HG02588 (cell line): ENCODE data around the gene FADS1.

Experiments used
- ATAC-seq: cut with Tn5 transposase; IDR thresholded peaks from one replicate; pipeline ENCODE4 v1.9.1; 2021; ENCODE audit warnings: mild to moderate bottlenecking, moderate library complexity; ENCODE audit not compliant: unreplicated experiment

FADS1 gene

DNA sequence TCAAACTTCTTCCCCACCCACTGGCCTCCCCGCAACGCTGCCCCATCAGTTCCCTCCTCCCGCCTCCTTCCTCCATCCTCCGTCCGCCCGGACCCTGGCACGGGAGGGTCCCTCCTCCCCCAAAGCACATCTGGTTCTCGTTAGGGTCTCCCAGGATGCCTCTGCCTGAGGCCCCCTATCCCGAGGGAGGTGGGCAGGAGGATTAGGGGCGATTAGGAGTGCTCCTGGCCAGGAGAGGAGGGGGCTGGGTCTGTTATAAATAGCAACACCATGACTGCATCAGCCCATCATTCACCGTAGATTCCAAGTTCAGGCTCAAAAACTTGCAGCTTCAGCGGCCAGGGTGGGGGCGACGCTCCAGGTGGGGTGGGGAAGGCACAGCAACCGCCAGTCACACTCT lies 54.0 kb downstream of the FADS1 start:
- no peak for ATAC-seq

DNA sequence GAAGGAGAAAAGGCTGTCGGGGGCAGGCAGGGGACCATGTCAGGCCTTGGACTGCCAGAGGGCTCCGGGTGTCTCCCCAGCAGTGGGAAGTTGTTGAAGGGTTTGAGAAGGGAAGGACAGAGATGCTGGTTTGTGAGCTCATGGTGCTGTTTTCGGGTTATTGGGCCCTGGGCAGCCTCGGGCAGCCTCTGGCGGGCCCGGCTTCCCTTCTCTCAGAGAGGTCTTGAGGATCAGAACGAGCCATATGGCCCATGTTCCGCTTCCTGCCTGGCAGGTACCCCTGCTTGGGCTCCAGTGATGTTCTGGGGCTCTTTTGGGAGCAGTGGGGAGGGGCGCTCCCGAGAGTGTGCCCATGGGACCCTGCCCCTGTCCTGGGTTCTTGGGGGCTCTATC lies 54.6 kb downstream of the FADS1 start:
- ATAC-seq: no peak

DNA sequence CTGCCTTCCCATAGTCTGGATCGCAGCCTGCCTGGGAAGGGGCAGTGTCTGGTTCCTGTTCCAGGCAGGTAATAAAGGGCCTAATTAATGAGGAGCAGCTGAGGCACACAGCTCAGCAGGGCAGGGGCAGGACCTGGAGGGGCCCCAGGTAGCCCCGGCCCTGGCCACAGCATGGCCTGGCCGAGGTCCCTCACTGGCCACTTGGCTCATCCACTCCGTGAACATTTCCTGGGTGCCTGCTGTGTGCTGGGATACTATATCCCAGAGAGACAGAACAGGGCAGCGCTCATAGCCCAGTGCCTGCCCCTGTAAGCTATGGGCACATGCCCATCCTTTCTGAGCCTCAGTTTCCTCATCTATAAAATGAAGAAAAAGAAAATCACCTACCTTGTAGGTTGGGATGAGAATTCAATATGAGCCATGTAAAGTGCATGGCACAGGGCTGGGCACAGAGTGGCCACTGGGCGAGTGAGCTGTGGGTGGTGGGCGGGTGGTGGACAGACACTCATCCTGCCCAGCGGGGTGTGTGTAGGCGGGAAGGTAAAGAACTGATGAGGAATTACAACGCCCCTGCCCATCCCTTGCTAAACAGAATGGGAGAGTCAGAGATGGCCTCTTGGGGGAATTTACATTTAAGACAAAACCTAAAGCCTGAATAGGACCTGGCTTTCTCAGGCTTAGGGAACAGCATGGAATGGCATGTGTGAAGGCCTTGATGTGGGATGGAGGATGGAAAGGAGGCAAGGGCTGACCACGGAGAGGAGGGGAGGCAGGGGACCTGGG lies 55.2 kb downstream of the FADS1 start:
- no peak for ATAC-seq

DNA sequence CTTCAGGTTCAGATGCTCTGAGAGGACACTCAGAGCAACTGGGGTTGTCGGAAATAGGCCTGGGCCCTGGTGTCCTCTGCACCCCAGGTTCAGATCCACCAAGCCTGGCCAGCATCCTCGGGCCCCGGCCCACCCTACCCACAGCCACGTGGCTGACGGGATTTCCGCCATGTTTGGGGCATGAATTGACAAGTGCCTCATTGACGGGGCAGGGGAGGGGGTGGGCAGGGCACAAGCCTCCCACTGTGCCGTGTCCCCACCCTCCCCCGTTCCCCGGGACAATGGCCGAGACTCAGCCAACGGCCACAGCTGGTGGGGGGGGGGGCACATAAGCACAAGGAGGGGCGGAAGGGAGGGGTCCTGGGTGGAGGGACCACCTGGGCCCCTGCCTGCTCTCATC lies 55.9 kb downstream of the FADS1 start:
- no peak for ATAC-seq

DNA sequence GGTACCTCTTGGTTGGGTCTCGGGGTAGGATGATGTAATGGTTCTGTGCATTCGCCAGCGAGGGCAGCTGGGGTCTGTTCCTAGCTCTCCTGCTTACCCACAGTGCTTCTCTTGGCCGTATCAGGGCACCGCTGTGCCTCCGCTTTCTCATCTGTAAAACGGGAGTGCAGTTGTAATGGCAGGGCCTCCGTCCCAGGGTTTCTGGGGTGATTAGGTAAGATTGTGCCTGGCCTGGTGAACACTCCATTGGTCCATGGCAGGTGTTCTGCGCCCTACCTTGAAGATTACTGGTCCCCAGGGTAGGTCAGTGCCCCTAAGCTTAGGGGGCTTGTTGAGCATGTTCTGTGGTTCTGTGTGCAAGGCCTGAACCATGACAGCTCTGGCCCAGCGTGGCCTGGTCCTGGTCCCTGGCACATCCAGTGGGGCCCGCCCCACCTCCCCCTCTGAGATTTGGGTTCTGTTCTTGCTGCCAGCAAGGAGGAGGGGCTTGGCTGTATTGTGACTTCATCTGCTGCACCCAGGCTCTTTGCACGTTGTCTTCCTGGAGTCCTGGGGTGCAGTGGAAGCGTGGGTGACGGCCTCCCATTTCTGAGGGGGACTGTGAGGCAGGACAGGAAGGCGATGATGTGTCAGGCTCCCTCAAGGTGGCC lies 59.5 kb downstream of the FADS1 start:
- ATAC-seq: no peak

DNA sequence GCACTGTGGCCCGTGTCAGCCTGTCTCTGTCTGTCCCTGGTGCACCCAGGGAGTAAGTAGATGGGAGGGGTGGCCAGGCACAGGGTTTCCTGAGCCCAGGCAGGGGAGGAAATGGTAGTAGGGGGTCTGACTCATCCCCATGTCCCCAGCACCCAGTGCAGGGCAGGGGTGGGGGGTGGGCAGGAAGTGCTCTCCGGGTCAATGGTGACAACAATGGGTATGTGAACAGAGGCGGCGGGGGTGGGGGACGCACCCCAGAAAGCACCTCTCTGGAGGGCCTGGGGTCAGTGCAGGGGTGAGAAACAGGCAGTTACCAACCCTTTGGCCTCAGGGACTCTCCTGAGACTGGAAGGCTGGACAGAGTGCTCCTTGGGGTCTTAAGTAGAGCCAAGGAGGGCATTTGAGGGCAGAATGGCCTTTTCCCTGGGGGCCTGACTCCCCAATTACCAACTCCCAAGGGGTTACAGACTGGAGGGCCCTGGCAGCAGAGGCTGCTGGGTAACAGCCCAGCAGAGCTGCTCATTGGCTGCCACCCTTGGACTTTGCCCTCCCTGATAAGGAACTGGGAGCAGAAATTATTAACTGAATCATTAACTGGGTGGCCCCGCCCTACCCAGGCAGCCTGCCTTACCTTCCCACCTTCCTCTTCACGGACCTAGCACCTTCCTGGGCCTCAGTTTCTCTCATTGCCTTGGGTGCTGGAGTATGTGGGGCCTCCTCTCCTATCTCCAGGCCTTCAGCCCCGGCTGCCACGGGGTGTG lies 60.2 kb downstream of the FADS1 start:
- ATAC-seq: no peak

DNA sequence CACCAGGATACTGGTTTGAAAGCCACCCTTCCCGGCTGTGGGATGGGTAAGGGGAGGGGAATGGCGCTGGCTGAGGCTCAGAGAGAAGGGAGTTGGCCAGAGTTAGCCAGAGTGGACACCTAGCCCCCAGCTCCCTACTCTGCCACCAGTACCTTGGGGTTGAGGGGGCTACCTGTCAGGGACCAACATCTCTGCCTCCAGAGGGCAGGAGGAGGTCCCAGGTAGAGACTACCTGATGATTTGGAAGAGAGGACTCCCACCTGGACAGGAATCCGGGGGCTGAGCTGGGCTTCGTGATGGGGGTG lies 60.7 kb downstream of the FADS1 start:
- ATAC-seq: no peak

DNA sequence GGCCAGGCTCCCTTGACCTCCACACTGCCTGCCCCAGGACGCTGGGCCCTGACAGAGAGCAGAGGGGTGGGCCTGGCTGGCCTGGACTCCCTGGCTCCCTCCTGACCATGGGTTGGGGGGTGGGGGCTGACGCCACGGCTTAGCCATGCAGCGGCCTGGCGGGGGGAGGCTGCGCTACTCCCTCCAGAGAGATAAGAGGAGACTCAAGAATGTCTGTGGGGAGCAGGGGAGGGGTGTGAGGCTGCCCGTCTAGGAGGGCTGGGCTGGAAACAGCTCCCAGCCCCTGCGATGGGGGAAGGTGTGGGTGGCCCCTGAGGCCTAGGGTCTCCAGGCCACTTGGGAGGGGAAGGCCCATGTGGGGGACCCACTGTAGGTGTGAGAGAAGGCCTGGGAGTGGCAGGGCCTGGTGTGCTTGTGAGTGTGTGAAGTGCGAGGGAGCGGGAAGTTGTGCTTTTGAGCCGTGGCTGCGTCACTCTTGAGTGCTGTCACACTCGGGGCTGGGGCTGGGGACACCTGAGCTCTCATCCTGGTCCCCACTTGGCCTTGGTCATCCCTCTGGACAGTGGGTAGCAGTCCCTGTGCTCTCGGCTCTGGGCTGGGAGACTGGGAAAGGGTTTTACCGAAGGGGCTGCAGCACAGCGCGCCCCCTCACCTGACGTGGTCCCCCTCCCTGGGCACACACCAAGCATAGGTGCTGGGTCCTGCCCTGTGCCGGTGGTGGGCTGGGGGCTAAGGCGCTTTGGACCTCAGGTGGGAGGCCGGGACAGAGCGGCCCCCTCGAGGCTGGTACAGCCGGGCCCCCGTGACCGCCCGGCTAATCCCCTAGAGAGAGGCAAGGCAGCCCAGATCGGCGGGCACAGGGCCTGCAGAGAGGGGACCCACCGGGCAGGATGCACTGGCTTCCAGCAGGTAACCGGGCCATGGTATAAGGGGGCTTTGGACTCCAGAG lies 62.0 kb downstream of the FADS1 start:
- no peak for ATAC-seq

DNA sequence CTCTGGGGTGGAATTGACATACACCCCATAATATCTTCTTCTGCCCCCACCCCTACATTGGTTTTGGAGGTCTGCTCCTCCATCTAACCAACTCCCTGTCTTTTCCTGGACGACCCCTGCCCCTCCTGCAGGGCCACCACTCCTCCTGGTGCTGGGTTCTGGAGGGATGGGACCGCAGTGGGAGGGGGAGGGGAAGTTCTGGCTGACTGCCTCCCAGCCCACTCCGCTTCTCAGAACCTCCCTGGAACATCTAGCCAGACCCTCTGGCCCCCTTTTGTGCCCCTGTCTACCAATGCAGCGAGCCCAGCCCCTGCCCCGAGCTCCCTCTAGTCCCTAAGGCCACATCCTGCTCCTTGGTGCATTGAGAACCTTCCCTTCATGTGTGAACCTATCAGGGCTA lies 63.1 kb downstream of the FADS1 start:
- ATAC-seq: no peak

DNA sequence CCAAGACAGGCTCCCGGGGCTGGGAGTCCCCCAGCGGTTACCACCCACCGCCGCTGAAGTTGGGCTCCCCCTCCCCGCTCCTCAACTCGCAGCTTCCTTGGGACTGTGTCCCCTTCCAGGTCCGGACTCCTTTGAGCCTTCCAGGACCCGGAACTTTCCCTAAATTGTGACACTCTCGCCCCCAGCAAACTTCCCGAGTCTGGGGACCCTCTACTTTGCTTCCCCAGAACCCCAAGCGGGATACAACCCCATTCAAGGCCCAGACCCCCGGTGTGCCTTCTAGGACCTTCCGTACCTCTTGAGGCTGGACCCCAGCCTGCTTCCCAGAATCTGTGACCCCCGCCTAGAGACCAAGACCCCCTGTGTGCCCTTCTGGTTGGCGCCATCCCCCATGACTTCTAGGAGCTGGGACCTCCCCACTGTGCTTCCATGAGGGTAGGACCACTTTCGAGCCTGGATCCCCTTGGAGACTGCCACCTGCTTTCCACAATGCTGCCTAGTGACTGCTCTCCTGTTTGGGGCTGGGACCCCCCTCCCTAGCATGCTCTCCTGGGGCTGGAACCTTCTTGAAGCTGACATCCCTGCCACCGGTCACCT lies 63.8 kb downstream of the FADS1 start:
- no peak for ATAC-seq

DNA sequence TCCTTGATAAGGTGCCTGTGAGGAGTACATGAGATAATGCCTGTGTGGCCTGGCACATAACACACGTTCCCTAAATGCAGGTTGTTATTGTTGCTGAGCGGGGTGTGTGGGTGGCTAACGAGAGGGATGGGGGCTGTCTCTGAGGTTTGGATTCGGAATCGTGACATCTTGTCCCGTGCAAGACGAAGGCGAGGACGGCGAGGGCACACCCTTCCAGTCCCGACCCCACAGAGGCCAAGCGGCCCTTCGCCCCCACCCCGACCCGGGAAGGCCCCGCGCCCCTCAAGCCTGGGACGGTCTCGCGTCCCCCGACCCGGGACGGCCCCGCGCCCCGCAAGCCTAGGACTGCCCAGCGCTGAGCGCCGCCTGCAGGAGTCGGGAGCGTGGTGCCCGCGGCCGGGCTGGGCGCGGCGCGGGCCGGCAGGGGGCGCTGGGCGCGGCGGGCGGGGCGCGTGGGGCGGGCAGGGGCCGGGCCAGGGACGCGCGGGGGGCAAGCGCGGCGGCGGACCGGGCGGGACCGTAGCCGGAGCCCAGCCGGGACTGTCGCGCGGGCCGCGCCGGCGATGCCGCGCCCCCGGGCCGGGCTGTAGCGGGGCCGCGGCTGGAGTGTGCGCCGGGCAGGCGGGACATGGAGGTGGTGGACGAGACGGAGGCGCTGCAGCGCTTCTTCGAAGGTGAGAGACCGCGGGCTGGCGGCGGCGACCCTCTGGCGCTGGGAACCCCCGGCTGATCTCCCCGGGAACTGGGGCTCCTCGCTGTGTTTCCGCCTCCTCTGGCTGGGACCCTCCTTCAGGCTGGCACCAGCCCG lies 64.5 kb downstream of the FADS1 start, which contains the start of gene MYRF:
MYRF (plus strand) TSS at position 520 of the 808 bp plus-strand sequence; CDS start at position 629, 109 bp downstream.
- ATAC-seq: peak; percentile 50

DNA sequence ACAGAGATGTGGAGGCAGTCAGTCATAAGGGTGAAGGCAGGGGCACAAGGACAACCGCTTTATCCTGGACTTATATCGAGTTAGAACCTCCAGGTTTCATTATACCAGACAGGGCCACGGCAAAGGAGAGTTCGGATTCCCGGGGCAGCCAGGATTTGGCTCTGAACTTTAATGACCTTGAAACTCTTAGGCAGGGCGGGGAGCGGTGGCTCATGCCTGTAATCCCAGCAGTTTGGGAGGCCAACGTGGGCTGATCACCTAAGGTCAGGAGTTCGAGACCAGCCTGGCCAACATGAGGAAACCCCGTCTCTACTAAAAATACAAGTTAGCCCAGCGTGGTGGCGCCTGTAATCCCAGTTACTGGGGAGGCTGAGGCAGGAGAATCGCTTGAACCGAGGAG lies 65.4 kb downstream of the FADS1 start:
- no peak for ATAC-seq

DNA sequence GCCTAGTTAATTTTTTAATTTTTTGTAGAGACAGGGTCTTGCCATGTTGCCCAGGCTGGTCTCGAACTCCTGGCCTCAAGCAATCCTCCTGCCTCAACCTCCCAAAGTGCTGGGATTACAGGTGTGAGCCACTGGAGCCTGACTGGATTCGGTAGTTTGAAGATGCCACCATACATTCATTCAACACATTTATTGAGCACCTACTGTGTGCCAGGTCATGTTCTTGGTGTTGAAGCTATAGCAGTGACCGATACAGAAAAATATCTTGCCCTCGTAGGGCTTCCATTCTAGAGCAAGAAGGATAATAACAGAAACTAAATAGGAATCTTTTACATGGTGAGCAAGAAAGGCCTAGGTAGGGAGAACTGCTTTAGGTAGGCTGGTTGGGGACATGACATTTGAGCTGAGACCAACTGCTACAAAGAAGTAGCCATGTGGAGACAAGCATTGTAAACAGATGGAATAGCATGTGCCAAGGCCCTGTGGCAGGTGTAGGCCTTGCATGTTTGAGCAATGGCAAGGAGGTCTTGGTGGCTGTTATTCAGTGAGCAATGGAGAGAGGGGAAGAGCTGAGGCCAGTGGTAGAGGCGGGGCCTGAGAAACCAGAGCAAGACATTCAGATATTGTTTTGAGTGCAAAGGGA lies 66.1 kb downstream of the FADS1 start:
- ATAC-seq: no peak
